Neuronal stem cell (in vitro differentiated cells): ENCODE results near the gene ZNF728. TPM values are rescaled to one million over a fixed set of nuclear protein-coding genes. Genes with fewer than 3 reads are reported as not detected.
"Not testable (repeated sequence)": the region's sequence is repeated elsewhere in the genome, so short reads cannot be mapped to it uniquely, and the experiment has no call there.

Source experiments
- DNase-seq: peaks from one replicate; pipeline ENCODE4 v3.0.0-alpha.2; 2013; ENCODE audit warnings: low spot score
- H2AFZ ChIP-seq: one replicate; pipeline ENCODE4 v1.6.1; 2013; ENCODE audit warnings: mild to moderate bottlenecking, low read length, inconsistent platforms
- H2AK5ac ChIP-seq: 2 replicates; pipeline ENCODE4 v1.6.1; 2013; ENCODE audit warnings: low read depth, mild to moderate bottlenecking, inconsistent platforms, low read length, moderate library complexity, mixed read lengths
- H2BK120ac ChIP-seq: 2 replicates; pipeline ENCODE4 v1.6.1; 2013; ENCODE audit warnings: low read depth, mild to moderate bottlenecking, inconsistent platforms, low read length, moderate library complexity, mixed read lengths
- H2BK12ac ChIP-seq: one replicate; pipeline ENCODE4 v1.6.1; 2013; ENCODE audit warnings: low read length, inconsistent platforms
- H2BK15ac ChIP-seq: 2 replicates; pipeline ENCODE4 v1.6.1; 2013; ENCODE audit warnings: mild to moderate bottlenecking, low read length, inconsistent platforms, mixed read lengths
- H2BK5ac ChIP-seq: one replicate; pipeline ENCODE4 v1.6.1; 2013; ENCODE audit warnings: inconsistent platforms, mild to moderate bottlenecking, low read length, moderate library complexity
- H3K14ac ChIP-seq: one replicate; pipeline ENCODE4 v1.6.1; 2013; ENCODE audit warnings: low read length, inconsistent platforms
- H3K18ac ChIP-seq: 2 replicates; pipeline ENCODE4 v1.6.1; 2013; ENCODE audit warnings: low read length, inconsistent platforms
- H3K23ac ChIP-seq: 2 replicates; pipeline ENCODE4 v1.6.1; 2013; ENCODE audit warnings: low read depth, mild to moderate bottlenecking, mixed read lengths, low read length, inconsistent platforms; ENCODE audit not compliant: poor library complexity
- H3K27ac ChIP-seq: replicated peaks from 3 replicates; pipeline ENCODE4 v1.5.1; 2013; ENCODE audit warnings: low read length, inconsistent platforms
- H3K27me3 ChIP-seq, 3 experiments: 2 replicates each; pipeline ENCODE4 v1.6.1; 2013; ENCODE audit warnings: low read length in 3 of 3, mild to moderate bottlenecking in 2 of 3, inconsistent platforms in 1 of 3, low read depth in 1 of 3, mixed read lengths in 1 of 3, moderate library complexity in 1 of 3; ENCODE audit not compliant: control insufficient read depth in 3 of 3, insufficient read depth in 3 of 3
- H3K36me3 ChIP-seq, 2 donors: replicated peaks in 1 of 2; 2 replicates each; pipeline ENCODE4 v1.6.1; 2013; ENCODE audit warnings: low read length in 2 of 2; ENCODE audit not compliant: control insufficient read depth in 2 of 2, insufficient read depth in 2 of 2
- H3K4ac ChIP-seq: 2 replicates; pipeline ENCODE4 v1.6.1; 2013; ENCODE audit warnings: inconsistent platforms, mild to moderate bottlenecking, low read length, moderate library complexity
- H3K4me1 ChIP-seq, 2 donors: 1 replicate in 1 of 2; 2 replicates in 1 of 2; pipeline ENCODE4 v1.6.1; 2013; ENCODE audit warnings: low read length in 2 of 2, low read depth in 1 of 2; ENCODE audit not compliant: control insufficient read depth in 2 of 2, insufficient read depth in 1 of 2
- H3K4me2 ChIP-seq: one replicate; pipeline ENCODE4 v1.6.1; 2013; ENCODE audit warnings: mild to moderate bottlenecking, low read length, inconsistent platforms; ENCODE audit not compliant: insufficient read depth, poor library complexity, severe bottlenecking
- H3K4me3 ChIP-seq, 2 donors: 2 replicates each; pipeline ENCODE4 v1.5.1; 2013; ENCODE audit warnings: low read length in 2 of 2, mild to moderate bottlenecking in 2 of 2, inconsistent platforms in 1 of 2, moderate library complexity in 1 of 2
- H3K79me1 ChIP-seq: one replicate; pipeline ENCODE4 v1.6.1; 2013; ENCODE audit warnings: low read depth, mild to moderate bottlenecking, inconsistent platforms, low read length, moderate library complexity
- H3K9ac ChIP-seq: one replicate; pipeline ENCODE4 v1.6.1; 2013; ENCODE audit warnings: mild to moderate bottlenecking, low read depth, low read length, inconsistent platforms; ENCODE audit not compliant: poor library complexity
- H3K9me3 ChIP-seq, 2 donors: replicated peaks in 1 of 2; 2 replicates each; pipeline versions ENCODE3 to v1.6.1; 2013; ENCODE audit warnings: low read length in 2 of 2, mild to moderate bottlenecking in 2 of 2, inconsistent platforms in 1 of 2, low read depth in 1 of 2, mixed read lengths in 1 of 2, moderate library complexity in 1 of 2; ENCODE audit not compliant: control insufficient read depth in 2 of 2, insufficient read depth in 1 of 2
- H4K8ac ChIP-seq: one replicate; pipeline ENCODE4 v1.6.1; 2013; ENCODE audit warnings: low read depth, mild to moderate bottlenecking, inconsistent platforms, low read length, moderate library complexity
- H4K91ac ChIP-seq: one replicate; pipeline ENCODE4 v1.6.1; 2013; ENCODE audit warnings: low read length, low read depth, mild to moderate bottlenecking, inconsistent platforms; ENCODE audit not compliant: poor library complexity
- WGBS, 2 donors: extraction: QIAGEN DNeasy Blood & Tissue Kit; methylation state at CpG; one replicate each; pipeline ENCODE4 v1.1.7; 2013; ENCODE audit warnings: missing lambda C conversion rate in 2 of 2, mixed read lengths in 1 of 2; ENCODE audit not compliant: insufficient read length in 2 of 2, insufficient replicate concordance in 1 of 2; ENCODE audit errors: extremely low coverage in 2 of 2; 5-methylcytosine and 5-hydroxymethylcytosine counted together
- small RNA-seq: library from polyadenylated mRNA; stranded (forward); fragments of <200 nt; extraction: miRNeasy Mini kit (QIAGEN cat#:217004); gene quantifications from one replicate; pipeline ENCODE3, GENCODE V24; 2013; ENCODE audit not compliant: insufficient read depth

The ZNF728 gene

GRCh38 chr19:22925181-22925580, 77.8 kb downstream of the ZNF728 start:
- H3K4me3 ChIP-seq, H2AK5ac ChIP-seq, H3K79me1 ChIP-seq, H2AFZ ChIP-seq, H2BK15ac ChIP-seq, H2BK12ac ChIP-seq, H3K27ac ChIP-seq, H4K91ac ChIP-seq, H3K18ac ChIP-seq, H3K36me3 ChIP-seq, H2BK5ac ChIP-seq, H3K23ac ChIP-seq, H3K9ac ChIP-seq, H3K4ac ChIP-seq, H3K4me2 ChIP-seq, H3K14ac ChIP-seq, H4K8ac ChIP-seq, DNase-seq, H2BK120ac ChIP-seq, H3K27me3 ChIP-seq, H3K4me1 ChIP-seq: not testable (repeated sequence)
- H3K9me3 ChIP-seq: peaks cover 0 to 15% of the 10 kb centered on the region in 2 donors
- no CpG with 5 or more reads among the region's 41 CpGs for WGBS, 2 donors

Small RNA genes within 50 kb of the gene (small RNA-seq; reads per million reads assigned to genes)
- gene AC022145.2: not detected
